HG03469 (cell line): ENCODE results near the gene EYA4.

Source experiments
- ATAC-seq: cut with Tn5 transposase; IDR thresholded peaks from one replicate; pipeline ENCODE4 v1.9.1; 2021; ENCODE audit warnings: mild to moderate bottlenecking, moderate library complexity, moderate number of reproducible peaks; ENCODE audit not compliant: unreplicated experiment

EYA4 gene

GRCh38 chr6:133502441-133503335 lies 261.5 kb downstream of the EYA4 start:
- ATAC-seq = no peak

- ATAC-seq = no peak
Measured at GRCh38 chr6:133503336-133503729, 262.2 kb downstream of the EYA4 start.

DNA sequence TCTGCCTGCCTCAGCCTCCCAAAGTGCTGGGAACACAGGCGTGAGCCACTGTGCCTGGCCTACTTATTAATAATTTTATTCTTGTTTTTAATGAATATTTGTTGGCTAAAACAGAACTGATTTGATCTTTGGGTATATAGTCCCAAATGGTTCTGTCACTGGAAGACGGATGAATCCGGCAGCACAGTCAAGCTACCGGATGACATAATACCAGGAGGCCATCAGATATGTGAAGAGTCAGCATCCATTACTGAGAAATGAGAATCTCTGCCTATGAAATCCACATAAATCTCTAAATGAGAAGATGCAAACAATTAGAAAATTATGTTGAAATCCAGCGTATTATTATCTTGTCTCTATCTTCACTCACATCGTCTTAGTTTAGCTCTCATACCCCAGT lies 263.0 kb downstream of the EYA4 start:
- ATAC-seq = no peak

GRCh38 chr6:133504761-133505160 lies 263.6 kb downstream of the EYA4 start:
- no peak for ATAC-seq

DNA sequence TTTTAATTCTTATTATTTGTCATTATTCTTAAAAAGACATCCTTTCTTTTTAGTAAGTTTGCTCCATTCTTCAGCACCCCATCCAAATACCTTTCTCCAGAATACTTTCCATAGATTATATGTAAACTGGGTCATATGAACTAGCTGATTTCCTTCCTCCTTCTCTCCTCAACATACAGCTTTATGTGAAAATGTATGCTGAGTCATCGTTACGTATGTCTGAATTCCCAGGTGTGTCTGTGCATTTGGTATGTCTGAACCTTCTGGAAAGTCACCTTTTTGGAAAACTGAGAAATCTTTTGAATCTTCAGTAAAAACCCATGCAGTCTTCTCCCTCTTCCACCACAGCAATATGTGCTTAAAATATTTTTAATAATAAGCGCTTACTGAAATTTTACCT lies 264.5 kb downstream of the EYA4 start:
- no peak for ATAC-seq

- no peak for ATAC-seq
Measured at GRCh38 chr6:133512410-133513016, 271.4 kb downstream of the EYA4 start.

- no peak for ATAC-seq
Measured at GRCh38 chr6:133523816-133524215, 282.7 kb downstream of the EYA4 start.

GRCh38 chr6:133526436-133526835 lies 285.3 kb downstream of the EYA4 start:
- ATAC-seq = no peak

DNA sequence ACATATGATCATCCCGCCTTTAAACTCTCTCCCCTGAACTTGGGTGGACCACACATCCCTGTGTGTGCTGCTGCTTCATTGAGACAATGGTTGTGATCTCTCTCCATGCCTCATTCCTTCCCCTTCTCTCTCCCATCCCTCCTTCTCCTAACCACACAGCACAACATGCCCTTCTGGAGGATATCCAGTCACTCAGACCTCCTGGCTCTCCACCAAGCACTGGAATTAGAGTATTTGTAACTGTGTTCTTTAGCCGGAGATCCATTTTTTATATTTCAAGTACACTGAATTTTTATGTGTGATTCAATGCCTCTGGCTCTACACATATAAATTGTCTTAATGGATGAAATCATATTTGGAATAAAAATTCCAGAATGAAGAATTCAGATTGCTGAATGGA lies 287.4 kb downstream of the EYA4 start:
- no peak for ATAC-seq

GRCh38 chr6:133532908-133533307 lies 291.8 kb downstream of the EYA4 start:
- ATAC-seq = no peak

DNA sequence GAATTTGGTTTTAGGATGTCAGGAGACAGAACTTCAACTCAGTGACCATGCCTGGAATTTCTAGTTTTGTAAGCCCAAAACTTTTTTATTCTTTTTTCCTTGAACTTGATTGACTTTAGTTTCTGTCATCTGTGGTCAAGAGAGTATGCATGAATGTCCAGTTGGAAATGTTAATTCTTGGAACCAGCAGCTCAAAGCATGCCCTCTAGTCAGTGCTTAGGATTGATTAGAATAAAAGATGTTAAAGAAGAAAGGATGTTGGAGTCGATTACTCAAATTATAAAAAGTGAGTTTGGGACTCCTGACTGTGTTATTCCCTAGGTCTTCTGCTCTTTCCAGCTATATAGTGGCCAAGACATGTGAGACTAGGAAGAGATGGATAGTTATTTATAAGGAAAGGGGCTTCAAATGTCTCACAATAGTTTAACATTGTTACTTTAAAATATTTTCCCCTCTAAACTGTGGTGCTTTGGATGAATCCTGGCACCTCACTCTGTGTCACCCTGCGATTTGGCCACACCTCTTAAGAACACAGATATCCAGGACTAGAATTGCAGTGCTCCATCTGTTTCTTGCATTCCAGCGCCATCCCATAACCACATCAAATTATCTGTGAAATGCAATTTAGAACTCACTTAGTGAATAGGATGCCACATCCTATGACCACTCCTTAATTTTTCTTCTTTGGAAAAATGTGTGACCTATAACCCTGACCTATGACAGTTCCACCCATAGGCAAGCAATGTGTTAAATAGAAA lies 298.5 kb downstream of the EYA4 start:
- no peak for ATAC-seq

GRCh38 chr6:133540361-133540760 lies 299.2 kb downstream of the EYA4 start:
- no peak for ATAC-seq

GRCh38 chr6:133541040-133541439 lies 299.9 kb downstream of the EYA4 start:
- no peak for ATAC-seq

DNA sequence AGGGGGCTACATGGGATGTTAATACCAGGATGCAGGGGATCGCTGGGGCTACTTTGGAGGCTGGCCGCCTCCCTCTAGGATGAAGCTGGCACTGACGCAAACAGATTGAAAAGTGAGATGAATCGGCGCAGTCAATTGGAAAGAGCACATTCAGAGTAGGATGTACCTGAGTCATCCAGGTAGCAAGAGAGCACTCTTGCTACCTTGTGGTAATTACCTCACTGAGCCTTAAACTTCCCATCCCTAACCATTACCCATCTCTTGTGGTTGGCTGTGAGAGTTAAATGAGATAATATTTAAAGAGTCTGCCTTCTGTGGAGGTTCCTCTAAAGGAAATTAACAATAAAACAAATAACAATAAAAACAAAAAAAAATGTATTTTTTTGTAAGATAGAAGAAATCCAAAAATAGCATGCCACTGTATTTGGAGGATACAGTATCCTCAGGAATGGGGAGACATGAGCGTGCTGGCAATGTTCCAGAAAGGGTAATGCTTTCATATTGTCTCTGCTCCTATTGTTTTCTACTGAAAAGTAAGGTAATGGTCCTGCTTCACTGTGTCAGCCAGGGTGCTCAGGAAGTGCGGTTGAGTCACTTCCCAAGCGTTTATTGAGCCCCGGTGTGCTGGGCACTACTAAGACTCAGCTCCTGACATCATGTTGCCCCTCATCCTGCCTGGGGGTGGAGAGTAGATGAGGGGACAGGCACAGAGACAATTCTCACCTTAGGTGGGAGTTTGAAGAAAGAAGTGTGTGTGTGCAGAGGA lies 301.1 kb downstream of the EYA4 start:
- no peak for ATAC-seq

DNA sequence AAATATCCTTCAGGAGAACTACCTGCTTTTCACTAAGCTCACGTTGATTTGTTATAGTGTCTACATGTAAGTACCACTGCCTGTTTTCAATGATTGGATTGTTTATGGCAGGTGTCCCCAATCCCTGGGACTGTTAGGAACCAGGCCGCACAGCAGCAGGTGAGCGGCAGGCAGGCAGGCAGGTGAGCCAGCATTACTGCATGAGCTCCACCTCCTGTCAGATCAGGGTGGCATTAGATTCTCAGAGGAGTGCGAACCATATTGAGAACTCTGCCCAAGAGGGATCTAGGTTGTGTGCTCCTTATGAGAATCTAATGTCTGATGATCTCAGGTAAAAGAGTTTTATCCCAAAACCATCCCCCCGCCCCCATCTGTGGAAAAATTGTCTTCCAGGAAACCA lies 303.3 kb downstream of the EYA4 start:
- no peak for ATAC-seq

- ATAC-seq = no peak
Measured at GRCh38 chr6:133546098-133546497, 304.9 kb downstream of the EYA4 start.

DNA sequence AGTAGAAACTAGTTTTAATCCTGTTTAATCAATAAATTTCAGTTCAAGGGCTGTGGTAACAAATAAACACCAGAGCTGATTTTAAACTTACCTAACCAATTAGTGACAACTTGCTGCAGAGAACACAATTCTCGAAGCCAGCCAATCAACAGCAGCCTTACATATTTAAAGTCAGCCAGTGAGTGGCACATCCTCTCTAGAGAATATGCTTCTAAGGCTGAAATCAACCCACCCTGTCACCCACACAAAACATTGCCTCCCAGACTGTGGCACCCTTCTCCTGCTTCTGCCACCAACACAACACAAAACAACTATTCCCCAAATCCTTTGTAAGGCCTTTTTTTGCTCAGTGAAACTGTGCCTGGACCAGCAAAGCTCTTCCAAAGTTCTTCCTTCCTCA lies 306.0 kb downstream of the EYA4 start:
- ATAC-seq = no peak

- ATAC-seq = no peak
Measured at GRCh38 chr6:133548423-133549159, 307.4 kb downstream of the EYA4 start.

- no peak for ATAC-seq
Measured at GRCh38 chr6:133549371-133549801, 308.2 kb downstream of the EYA4 start.

- no peak for ATAC-seq
Measured at GRCh38 chr6:133550026-133550425, 308.9 kb downstream of the EYA4 start.
